Uterus (tissue), 4 donors: ENCODE measurements around the gene BRAP. TPM values are rescaled to one million over a fixed set of nuclear protein-coding genes. Genes with fewer than 3 reads are reported as not detected.
"Not testable (repeated sequence)": the region's sequence is repeated elsewhere in the genome, so short reads cannot be mapped to it uniquely, and the experiment has no call there.

Experiments used
- DNase-seq, 2 donors: peaks; one replicate each; pipeline ENCODE4 v3.0.0-alpha.2; 2019 to 2020
- H3K27ac ChIP-seq, 2 donors: fragments of 200-600 bp; sonication (generic); 1 replicate in 1 of 2; 2 replicates in 1 of 2; pipeline ENCODE4 v1.5.1; 2016 to 2018
- H3K27me3 ChIP-seq, 2 donors: fragments of 200-600 bp; sonication (generic); one replicate each; pipeline ENCODE4 v1.5.1; 2018 to 2019; ENCODE audit warnings: control low read depth in 1 of 2
- H3K36me3 ChIP-seq, 2 donors: fragments of 200-600 bp; sonication (generic); one replicate each; pipeline ENCODE4 v1.5.1; 2019; ENCODE audit warnings: control low read depth in 1 of 2
- H3K4me1 ChIP-seq, 2 donors: fragments of 200-600 bp; sonication (generic); one replicate each; pipeline ENCODE4 v1.5.1; 2018 to 2019; ENCODE audit warnings: control low read depth in 1 of 2
- H3K4me3 ChIP-seq, 2 donors: fragments of 200-600 bp; sonication (generic); 1 replicate in 1 of 2; 2 replicates in 1 of 2; pipeline ENCODE4 v1.5.1; 2018 to 2019; ENCODE audit warnings: mild to moderate bottlenecking in 1 of 2
- H3K9me3 ChIP-seq, 2 donors: fragments of 200-600 bp; sonication (generic); one replicate each; pipeline ENCODE4 v1.5.1; 2019; ENCODE audit warnings: control low read depth in 1 of 2
- CTCF ChIP-seq, 4 experiments: fragments of 200-600 bp in 2 of 4; fragments of 450-650 bp in 2 of 4; sonication (generic) in 2 of 4; IDR thresholded peaks; one replicate each; pipeline ENCODE4 v1.5.1; 2016 to 2019; ENCODE audit warnings: antibody characterized with exemption in 4 of 4, mild to moderate bottlenecking in 2 of 4, moderate library complexity in 1 of 4
- POLR2A ChIP-seq, 2 donors: fragments of 450-650 bp; IDR thresholded peaks; one replicate each; pipeline ENCODE4 v1.6.1; 2016; ENCODE audit warnings: antibody characterized with exemption in 2 of 2, mild to moderate bottlenecking in 1 of 2, moderate library complexity in 1 of 2
- intact Hi-C: fragments of 100-400 bp; cut with DNase I; formaldehyde crosslinking; loops from one replicate; pipeline ENCODE4 v1.15.1; 2023; ENCODE audit warnings: low total_unique reads
- total RNA-seq, 4 donors: library from RNA; depleted of rRNA in 3 of 4; stranded (reverse); fragments of >200 nt in 3 of 4; gene quantifications; one replicate each; pipeline versions ENCODE4 v1.1.0 to v1.2.4, GENCODE V29; 2014 to 2023
- donor health status: DM: yes; HTN: yes; CAD: no.

Gene BRAP
- total RNA-seq, 4 donors from 2014 or later = 3.1 to 23.0 (median 20.4) TPM

DNA sequence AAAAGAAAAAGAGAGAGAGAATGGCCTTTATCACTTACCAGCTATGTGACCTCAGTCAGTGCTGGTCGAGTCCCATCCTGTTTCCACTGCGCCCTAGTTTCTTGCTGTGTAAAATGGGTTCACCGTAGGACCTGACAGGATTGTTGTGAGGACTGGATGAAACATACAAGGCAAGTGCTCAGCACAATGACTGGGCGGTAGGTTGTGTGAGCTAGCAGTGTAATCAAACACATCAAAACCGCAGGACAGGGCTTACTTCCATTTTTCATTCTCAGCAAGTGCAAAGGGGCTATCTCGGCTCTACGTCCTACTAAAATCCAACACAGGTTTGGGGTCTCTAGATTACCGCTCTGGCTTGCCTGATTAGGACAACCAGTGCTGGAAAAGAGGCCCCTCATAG, 50.2 kb downstream of the BRAP start:
- intact Hi-C loops = no loop called here
- Histone ChIP-seq H3K27ac (peak overlapping the region; percentile 80 to 82), H3K4me1 (peaks cover 0 to 5% of the 10 kb centered on the region in 2 donors), H3K27me3 (no peaks in the 10 kb centered on the region), H3K9me3 (no peaks in the 10 kb centered on the region), H3K36me3 (no peaks in the 10 kb centered on the region), H3K4me3 (no peak overlapping the region)
- no peak for DNase-seq
- TF ChIP-seq CTCF (IDR thresholded peaks at IDR 0.05) = no peak
- no peak for TF ChIP-seq POLR2A (IDR thresholded peaks at IDR 0.05)

- H3K4me1 ChIP-seq = no peaks in the 10 kb centered on the region
- no peaks in the 10 kb centered on the region for H3K36me3 ChIP-seq
- DNase-seq = no peak
- no peak for TF ChIP-seq CTCF (IDR thresholded peaks at IDR 0.05)
- no peak for TF ChIP-seq POLR2A (IDR thresholded peaks at IDR 0.05)
- no peaks in the 10 kb centered on the region for H3K9me3 ChIP-seq
- intact Hi-C loops = no loop called here
- H3K27me3 ChIP-seq = no peaks in the 10 kb centered on the region
- H3K4me3 ChIP-seq = no peak overlapping the region
- no peak overlapping the region for H3K27ac ChIP-seq
Measured at GRCh38 chr12:111628505-111629260, 57.1 kb downstream of the BRAP start.

DNA sequence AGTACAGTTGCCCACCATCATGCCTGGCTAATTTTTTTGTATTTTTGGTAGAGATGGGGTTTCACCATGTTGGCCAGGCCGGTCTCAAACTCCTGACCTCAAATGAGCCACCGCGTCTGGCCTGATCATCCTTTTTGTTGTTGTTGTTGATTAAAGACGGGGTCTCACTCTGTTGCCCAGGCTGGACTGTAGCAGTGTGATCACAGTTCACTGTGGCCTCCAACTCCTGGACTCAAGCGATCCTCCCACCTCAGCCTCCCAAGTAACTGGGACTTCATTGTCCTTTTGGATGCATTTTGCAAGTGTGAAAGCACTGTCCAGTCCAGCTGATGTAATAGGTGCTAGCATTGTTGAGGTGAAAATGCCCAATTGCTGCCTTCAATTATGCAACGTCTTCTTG, 59.5 kb downstream of the BRAP start:
- intact Hi-C loops = no loop called here

GRCh38 chr12:111624540-111624939, 61.2 kb downstream of the BRAP start:
- H3K9me3 ChIP-seq = no peaks in the 10 kb centered on the region
- intact Hi-C loops = no loop called here
- no peaks in the 10 kb centered on the region for H3K27me3 ChIP-seq
- H3K4me3 ChIP-seq = no peak overlapping the region
- TF ChIP-seq CTCF (IDR thresholded peaks at IDR 0.05) (no peak), POLR2A (IDR thresholded peaks at IDR 0.05) (no peak)
- no peak overlapping the region for H3K27ac ChIP-seq
- no peaks in the 10 kb centered on the region for H3K4me1 ChIP-seq
- no peaks in the 10 kb centered on the region for H3K36me3 ChIP-seq
- no peak for DNase-seq

More for the DNA sequence above, 59.5 kb downstream of the BRAP start:
- Histone ChIP-seq H3K4me1 (no peaks in the 10 kb centered on the region), H3K4me3 (no peak overlapping the region), H3K9me3 (no peaks in the 10 kb centered on the region), H3K27ac (no peak overlapping the region), H3K27me3 (no peaks in the 10 kb centered on the region), H3K36me3 (no peaks in the 10 kb centered on the region)
- no peak for DNase-seq
- TF ChIP-seq POLR2A (IDR thresholded peaks at IDR 0.05) (no peak), CTCF (IDR thresholded peaks at IDR 0.05) (no peak)

DNA sequence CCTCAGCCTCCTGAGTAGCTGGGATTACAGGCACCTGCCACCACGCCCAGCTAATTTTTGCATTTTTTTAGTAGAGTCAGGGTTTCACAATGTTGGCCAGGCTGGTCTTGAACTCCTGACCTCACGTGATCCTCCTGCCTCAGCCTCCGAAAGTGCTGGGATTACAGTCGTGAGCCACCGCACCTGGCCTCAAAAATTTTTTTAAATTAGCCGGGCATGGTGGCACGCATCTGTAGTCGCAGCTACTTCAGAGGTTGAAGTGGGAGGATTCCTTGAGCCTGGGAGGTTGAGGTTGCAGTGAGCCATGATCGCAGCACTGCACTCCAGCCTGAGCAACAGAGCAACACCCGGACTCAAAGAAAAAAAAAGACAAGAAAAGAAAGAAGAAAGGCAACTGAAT, 67.9 kb downstream of the BRAP start:
- H3K4me3 ChIP-seq, intact Hi-C loops, H3K36me3 ChIP-seq, H3K9me3 ChIP-seq, H3K27ac ChIP-seq, DNase-seq, H3K4me1 ChIP-seq, H3K27me3 ChIP-seq: not testable (repeated sequence)
